ENCODE results near the gene LLGL2.
A peak's percentile ranks its signal among the peaks of the same experiment; 100 is the strongest.
"Not testable (repeated sequence)": the region's sequence is repeated elsewhere in the genome, so short reads cannot be mapped to it uniquely, and the experiment has no call there.

LLGL2 gene

DNA sequence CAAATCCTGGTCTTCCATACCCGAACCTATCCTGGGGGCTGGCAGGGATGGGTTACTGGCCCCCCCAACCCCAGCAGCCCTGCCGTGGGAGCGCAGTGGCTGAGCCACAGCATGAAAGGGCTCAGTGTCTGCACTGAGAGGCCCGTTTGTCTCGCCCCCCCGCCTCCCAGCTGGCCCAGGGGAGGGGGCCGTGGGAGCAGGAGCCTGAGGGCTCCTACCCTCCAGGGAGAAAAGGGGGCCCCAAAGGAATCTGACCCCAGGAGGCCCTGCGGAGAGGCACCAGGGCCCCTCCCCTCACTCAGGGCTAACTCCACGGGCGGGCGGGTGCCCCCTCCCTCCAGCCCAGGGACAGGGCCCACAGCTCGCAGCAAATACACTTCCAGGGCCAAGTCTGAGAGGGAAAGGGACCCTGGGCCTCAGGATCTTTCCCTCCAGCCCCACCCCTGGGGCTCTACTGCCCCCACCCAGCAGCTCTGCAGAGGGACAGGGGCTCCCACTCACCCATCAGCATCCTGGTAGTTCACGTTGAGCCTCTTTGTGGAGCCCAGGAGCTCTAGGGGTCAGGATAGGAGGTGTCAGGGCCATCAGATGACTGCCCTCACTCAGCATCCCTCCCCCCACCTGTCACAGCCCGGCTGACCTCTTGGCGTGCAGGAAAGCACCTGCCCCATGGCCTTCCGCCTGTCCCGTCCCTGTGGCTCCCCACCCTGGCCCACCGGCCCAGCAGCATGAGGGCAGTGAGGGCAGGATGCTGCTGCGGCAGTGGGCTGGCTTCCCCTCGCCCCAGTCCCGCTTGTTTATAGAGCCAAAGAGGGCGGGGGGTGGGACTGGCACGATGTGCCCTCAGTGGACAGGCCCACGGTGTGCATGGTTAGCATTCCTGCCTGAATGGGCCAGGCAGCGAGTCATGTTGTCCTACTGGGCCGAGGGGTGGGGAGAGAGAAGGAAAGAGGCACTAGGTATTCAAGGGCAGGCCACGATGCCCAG is 17.5 kb upstream of the LLGL2 start:
- DNase-seq, result no peak

DNA sequence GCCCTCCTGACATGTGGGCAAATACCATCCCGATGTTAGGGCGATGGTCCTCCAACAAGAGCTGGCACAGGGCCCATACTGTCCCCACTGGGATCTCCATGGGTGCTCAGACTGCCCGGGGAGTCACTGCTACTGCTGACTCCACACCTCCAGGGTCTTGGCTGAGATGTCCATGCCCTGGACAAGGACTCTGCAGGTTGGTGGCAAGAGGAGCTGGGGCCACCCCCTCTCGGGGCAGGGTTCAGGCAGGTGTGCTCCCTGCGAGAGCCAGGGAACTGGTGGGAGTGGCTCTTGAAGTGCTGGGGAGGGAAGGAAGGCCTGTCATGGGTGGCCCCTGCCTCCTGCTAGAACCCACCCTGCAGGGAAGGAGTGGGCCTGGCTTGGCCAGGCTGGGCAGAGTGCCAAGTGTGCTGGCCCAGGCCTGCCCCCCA is 16.6 kb upstream of the LLGL2 start:
- no peak for DNase-seq

DNA sequence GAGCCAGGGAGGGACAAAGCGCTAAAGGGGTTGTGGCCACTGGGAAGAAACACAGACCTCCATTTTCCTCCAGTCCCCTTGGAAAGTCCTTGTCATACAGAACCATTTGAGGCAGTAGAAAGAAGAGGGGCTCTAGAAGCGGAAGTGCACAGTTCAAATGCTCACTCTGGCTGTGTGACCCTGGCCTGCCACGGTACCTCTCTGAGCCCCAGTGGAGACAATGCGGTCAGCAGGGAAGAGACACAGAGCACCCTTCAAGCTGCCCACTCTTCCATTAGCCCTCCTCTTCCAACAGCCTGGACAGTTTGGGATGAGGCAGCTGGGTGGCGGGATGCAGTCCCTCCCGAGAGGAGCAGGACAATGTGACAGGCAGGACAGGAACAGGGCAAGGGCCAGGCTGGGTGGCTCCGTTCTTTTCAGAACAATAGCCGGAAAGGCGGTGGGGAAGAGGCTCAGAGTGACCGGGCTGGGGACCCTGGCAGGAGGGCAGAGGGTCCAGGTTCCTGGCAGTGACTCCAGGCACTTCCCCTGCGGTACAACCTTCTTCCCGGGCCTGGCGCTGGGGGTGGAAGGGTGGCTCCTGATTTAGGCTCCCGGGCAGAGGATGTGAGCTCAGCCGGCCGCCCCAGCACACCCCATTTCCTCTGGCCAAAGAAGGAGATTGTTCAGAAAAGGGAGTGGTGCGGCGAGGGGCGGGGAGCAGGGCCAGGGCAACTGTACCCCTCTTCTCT is 15.8 kb upstream of the LLGL2 start:
- no peak for DNase-seq

DNA sequence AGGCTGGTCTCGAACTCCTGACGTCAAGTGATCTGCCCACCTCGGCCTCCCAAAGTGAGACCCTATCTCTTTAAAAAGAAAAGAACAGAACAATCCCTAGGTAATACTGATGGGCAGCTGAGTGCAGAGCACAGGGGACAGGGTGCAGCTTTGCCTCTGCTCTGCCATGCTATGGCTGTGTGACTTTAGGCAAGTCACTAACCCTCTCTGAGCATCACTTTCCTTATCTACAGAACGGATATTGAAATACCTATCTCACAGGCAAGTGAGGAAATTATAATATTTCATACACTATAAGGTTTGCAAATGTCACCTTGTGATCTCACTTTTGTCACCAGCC is 14.3 kb upstream of the LLGL2 start:
- DNase-seq, result no peak

DNA sequence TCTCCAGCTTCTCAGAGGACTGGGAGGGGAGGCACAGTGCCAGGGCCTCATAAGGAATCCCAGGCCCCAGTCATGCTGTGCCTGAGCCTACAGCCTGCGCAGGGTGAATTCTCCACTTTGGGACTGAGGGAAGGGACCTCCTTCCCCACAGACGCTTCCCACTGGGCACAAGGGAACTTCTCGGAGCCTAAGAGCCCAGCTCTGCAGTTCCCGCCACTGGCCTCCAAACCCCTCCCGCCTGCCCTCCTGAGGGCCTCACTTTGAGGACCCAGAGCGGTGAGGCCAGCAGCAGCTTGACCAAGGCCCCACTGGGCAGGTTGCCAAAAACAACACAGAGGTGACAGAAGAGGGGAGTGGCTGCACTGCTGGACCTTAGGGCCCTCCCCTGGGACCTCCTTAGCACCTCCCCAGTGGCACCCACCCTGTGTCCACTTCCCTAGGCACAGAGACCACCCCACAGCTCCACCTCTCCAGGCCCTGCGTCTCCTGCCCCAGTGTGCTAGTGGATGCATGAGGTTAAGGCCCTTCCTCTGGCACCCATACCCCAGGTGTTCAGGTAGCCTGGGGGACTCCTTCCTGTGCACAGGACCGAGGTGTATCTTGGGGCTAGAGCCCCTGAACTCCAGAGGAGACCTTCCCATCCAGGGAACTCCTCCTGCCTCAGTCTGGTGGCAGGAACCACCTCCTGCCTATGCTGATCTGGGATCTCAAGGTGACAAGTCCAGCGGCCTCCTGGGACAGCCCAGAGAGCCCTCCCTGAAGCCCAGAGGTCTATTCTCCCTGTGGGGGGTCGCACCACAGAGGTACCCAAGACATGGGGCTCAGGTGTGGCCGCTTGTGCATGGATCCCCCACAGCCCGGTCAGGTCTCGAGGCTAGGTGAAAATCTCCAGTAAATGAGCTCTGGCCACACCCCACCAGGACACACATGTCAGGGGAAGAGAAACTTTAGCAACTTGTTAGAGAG is 13.6 kb upstream of the LLGL2 start:
- DNase-seq, result no peak

DNA sequence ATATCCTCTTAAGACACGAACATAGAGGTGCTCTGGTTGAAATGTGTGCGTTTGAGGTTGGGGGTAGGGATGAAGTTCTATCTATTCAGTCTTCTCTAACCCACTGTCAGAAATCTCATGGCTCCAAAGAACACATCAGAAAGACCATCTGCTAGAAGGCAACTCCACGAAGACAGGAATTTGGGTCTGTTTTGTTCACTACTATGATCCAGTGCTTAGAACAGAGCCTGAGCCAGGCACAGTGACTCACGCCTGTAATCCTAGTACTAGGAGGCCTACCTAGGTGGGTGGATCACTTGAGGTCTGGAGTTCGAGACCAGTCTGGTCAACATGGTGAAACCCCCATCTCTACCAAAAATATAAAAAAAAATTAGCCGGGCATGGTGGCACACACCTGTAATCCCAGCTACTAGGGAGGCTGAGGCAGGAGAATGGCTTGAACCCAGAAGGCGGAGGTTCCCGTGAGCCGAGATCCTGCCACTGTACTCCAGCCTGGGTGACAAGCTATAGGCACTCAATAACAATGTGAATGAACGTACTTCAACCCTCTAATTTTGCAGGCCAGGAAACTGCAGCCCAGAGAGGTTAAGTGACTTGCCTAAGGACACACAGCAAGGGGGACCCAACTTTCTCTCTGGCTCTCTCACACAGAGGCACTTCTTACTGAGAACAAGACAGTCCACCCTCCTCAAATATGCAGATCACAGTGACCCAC is 12.4 kb upstream of the LLGL2 start:
- no peak for DNase-seq

DNA sequence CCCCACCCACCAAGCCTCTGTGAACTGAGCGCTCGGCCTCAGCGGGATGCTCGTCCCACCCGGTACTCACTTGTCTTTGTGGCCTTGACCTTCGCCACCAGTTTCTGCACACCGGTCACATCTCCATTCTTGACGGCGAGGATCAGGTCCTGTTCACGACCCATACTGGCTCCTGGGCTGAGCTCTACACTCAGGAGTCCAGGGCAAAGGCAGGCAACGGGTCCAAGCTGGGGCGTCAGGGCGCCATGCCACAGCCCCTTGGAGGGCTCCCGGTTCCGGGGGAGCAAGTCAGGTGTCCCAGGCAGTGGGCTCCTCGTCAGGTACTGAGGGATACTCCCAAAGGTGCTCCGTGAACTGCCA is 11.9 kb upstream of the LLGL2 start:
- no peak for DNase-seq

DNA sequence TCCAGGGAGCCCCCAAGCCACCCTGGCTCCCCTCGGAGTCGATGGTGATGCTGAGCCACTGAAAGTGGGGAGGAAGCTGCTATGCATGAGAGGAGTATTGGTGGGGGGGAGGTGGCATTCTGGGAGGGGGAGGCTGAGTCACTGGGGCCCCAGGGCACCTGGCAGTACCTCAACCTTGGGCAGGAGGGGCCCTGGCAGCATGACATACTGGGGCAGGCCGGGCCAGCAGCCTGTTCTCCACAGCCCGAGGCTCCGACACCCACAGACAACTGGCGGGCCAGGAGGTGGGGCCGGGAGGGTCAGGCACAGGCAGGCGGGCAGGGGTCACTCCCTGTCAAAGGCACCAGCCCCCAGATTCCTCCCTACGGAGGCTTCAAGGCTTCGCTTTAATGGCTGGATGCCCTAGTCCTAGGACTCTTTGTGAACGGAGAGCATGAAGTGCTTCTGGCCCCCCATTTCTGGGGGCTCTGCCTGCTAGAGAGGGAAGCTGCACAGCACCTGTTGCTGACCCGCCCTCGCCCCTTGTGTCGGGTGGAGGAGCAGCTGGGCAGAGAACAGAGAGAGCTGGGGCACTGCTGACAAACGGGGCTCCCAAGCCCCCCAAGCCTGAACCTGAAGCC is 11.1 kb upstream of the LLGL2 start:
- no peak for DNase-seq

DNA sequence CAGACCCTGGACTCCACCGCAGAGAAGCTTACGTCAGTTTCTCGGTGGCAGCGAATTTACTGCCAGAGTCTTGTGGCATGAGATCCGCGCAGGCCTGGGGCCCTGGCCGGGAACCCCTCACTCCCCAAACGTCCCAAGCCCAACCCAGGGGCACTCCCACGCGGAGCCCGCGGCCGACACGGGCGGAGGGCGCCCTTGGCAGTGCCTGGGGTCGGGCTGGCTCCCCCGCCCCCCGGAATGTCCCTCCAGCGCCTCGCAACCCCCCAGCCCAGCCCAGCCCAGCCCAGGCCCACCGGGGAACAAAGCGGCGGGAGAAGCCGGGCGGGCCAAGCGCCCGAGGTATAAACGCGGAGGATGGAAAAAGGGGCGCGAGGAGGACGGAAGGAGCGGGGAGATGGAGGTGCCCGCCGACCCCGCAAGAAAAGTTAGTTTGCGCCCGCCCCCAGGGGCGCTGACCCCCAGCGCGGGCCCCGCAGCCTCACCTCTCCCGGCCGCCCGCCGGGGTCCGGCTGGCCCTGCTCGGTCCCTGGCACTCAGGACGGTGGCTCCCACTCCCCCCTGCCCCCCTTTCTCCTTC is 10.5 kb upstream of the LLGL2 start:
- DNase-seq, result no peak

DNA sequence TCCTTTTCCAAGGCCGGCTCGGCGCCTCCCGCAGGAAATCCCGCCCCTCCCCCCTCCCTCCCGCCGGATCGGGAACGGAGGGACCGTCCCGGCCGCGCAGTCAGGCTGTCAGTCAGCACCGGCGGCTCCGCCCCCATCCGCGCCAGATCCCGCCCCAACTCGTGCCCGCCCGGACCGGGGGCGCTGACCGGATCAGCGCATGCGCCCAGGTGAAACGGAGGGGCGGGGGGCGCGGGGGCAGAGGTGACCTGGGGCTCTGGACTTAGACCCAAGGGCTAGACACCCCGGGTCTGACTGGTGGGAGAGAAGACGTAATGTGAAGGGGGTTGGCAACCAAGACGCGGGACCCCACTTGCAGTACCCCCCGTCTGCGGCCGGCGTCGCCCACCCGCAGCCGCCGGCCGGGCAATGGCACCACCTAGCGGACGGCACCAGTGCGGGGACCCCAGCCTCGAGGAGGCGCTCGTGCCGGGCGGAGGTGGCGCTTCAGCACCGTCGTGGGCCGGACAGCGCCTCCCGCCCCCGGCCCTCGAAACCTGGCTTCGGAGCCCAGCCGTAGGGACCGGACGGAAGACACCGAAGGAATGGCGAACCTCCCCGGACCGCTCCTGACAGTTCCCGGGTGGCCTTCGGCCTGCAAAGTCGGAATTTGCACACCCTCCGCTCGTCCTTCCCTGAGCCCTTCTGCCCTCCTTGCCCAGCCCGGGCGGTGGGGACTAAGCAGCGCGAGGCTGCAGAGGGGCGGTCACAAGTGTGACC is 9.8 kb upstream of the LLGL2 start, which contains the start of gene CASKIN2:
Gene CASKIN2 (minus strand): TSS at position 42 of the 759 bp plus-strand sequence. CDS start 1,733 bp downstream, outside the sequence.
- peak; percentile 73 to 77 for DNase-seq

DNA sequence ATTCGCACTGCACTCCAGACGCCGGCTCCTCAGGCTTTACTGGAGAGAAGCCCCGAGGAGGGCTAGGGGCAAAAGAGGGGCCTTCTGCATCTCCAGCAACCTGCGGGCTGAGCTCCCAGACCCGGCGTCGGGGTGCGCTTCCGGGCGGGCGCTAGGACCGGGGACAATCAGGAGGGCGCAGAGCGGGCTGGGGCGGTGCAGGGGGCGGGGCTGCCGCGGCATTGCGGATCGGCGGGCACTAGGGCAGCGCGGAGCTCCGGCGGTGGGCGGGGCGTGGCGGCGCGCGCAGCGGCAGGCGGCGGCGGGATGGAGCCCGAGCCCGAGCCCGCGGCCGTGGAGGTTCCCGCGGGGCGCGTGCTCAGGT is 9.3 kb upstream of the LLGL2 start, which contains the start of gene TSEN54:
Gene TSEN54 (plus strand): TSS at position 274 of the 364 bp plus-strand sequence. CDS start 33 bp downstream, at position 307.
- peak; percentile 94 for DNase-seq

DNA sequence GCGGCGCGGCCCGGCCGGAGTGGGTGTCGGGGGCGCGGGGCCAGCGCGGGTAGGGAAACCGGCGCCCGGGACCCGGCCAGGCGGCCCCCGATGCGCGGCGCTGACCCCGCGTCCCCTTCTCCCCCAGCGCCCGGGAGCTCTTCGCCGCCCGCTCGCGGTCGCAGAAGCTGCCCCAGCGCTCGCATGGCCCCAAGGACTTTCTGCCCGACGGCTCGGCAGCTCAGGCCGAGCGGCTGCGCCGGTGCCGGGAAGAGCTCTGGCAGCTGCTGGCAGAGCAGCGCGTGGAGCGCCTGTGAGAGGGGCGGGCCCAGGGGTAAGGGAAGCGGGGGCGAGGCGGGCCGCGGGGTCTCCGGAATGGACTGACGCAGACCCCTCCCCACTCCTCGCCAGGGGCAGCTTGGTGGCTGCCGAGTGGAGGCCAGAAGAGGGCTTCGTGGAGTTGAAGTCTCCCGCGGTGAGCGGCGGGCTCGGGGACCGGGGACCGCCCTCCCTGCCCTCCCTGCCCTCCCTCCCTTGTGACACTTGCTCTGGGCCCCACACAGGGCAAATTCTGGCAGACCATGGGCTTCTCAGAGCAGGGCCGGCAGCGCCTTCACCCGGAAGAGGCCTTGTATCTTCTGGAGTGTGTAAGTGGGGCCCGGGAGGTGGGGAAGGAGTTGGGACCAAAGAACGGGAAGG is 8.7 kb upstream of the LLGL2 start:
- peak in 1 of 2 donors; percentile 28 for DNase-seq

DNA sequence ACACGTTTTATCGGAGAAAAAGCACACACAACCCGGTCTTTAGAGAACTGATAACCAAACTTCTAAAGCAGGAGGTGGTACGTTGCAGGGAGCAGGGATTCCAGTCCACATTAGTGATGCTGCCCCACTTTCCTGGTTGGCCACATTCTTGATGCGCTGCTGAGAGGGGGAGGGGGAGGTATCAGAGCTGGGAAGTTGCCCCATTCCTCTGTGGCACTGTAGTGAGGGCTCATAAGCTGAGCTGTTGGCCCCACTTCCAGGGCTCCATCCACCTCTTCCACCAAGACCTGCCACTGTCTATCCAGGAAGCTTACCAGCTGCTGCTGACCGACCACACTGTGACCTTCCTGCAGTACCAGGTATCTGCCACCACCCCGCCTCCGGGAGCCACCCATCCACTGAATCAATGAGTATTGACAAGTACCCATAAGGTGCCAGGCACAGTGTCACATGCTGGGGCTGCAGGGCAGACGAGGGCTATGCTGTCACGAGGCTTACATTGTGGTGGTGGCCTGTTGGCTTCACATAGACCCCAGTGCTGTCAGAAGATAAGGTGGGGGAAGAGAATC is 8.1 kb upstream of the LLGL2 start:
- DNase-seq, result peak; percentile 22 to 40

DNA sequence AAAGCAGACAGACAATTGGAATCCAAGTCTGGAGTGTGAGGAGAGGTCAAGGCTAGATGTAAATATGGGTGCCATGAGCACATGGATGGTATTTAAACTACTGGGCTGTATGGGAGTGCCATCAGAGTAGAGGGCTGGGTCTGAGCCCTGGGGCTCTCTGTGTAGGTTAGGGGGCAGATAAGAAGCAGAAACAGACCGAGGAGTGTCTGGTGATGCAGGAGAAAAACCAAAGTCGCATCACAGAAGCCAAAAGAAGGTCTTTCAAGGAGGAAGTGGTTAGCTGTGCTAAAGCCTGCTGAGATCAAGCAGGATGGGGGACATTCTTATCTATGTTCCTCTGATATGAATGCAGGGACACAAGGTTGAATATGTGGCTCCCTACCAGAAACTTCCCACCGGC is 7.3 kb upstream of the LLGL2 start:
- DNase-seq, result peak; percentile 60 to 73

DNA sequence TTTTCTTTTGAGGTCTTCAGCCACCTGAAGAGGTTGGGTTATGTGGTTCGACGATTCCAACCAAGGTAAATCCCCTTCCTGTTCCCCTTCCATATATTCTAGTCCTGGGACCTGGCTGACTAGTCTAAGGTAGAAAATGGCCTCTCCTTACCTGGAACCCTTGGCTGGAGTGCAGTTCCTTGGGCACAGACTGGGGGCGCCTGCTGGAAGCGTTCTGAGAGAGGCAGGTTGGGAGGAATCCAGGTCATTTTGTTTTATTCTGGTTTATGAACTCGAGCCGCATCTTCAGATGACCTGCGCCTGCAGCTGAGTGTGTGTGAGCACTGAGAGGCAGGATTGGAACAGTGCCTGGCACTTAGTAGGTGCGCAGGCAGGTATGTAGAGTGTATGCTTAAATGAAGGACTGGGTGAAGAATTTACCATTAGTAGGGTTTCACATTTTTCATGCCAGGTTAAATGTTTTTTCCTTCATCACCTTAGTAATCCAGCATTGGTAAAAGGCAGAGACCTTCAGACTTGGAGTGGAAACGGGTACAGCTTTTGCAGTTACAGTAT is 6.4 kb upstream of the LLGL2 start:
- no peak for DNase-seq

DNA sequence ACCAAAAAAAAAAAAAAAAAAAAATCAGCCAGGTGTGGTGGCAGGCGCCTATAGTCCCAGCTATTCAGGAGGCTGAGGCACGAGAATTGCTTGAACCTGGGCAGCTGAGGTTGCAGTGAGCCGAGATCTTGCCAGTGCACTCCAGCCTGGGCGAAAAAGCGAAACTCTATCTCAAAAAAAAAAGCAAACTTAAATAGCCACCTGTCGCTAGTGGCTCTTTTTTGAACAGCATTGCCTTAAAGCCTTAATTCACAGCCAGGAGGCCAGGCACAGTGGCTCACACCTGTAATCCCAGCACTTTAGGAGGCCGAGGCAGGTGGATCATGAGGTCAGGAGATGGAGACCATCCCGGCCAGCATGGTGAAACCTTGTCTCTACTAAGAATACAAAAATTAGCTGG is 5.1 kb upstream of the LLGL2 start:
- DNase-seq, result not testable (repeated sequence)

DNA sequence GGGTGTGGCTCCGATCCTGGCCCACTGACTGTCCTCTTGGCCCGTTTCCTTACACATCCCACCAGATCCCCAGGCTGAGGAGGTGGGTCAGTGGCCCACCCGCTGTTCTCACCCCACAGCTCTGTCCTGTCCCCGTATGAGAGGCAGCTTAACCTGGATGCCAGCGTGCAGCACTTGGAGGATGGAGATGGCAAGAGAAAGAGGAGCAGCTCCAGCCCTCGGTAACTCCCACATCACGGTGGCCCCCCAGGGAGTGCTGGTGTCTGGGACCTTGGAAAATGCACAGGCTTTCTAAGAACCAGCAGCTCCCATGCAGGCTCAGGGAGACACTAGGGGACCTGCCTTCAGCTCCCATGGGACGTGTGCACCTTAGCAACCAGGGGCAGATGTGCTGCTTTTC is 4.2 kb upstream of the LLGL2 start:
- no peak for DNase-seq

DNA sequence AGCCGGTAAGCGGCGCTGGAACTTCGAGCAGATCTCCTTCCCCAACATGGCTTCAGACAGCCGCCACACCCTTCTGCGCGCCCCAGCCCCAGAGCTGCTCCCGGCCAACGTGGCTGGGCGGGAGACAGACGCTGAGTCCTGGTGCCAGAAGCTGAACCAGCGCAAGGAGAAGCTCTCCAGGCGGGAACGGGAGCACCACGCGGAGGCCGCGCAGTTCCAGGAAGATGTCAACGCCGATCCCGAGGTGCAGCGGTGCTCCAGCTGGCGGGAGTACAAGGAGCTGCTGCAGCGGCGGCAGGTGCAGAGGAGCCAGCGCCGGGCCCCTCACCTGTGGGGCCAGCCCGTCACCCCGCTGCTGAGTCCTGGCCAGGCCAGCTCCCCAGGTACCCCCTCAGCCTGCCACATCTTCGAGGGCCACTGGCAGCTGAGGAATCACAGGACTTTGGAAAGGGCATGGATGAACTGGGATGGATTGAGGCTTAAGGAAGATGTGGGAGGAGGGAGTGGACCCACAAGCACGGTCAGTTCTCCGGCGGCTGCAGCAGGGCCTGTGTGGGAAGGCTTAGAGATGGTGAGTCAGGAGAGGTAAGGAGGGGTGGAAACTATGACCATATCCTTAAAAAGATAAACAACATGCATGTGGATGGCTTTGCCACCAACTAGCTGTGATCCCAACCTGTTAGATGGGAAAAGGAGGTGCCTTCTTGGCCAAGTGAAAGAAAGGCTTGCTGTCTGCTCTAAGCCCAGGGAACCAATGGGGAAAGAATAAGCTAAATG is 3.4 kb upstream of the LLGL2 start:
- DNase-seq, result no peak
